ENCODE measurements around the gene HMOX2.

DNA sequence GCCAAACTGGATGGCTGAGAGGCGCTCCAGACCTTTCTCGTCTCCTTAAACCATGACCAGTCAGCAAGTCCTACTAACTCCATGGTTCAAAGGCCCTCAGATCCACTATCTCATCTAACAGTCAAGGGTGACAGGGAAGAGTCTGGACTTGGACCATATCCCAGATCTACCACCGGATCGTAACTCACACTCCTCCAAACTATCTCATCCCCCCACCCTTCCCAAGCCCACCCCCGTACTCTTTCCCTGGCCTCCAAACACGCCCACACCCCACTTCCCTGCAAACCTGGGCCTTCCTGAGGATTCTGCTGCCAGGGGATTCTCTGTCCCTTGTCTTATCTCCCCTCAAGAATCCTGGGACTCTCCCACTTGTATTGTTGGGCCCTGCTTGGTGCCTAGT lies 57.3 kb downstream of the HMOX2 start:
- TF ChIP-seq CTCF (IDR thresholded peaks at IDR 0.05; ENCODE audit: low read length) = no peak
- no peak for TF ChIP-seq EZH2 (IDR thresholded peaks at IDR 0.05; ENCODE audit: borderline replicate concordance, low read length)
